ENCODE data around the gene GLRX5.
A peak's percentile ranks its signal among the peaks of the same experiment; 100 is the strongest.

GLRX5 gene

GRCh38 chr14:95534299-95535225, at the start of gene GLRX5:
TSS of gene GLRX5 (plus strand) at chr14:95535050. CDS start at chr14:95535090, 40 bp downstream.
- peak; percentile 100 for DNase-seq (ENCODE audit: extremely low read depth, low read depth)
- no peak for TF ChIP-seq CTCF (IDR thresholded peaks at IDR 0.05; ENCODE audit: low read depth, low read length)

- no peak for TF ChIP-seq CTCF (IDR thresholded peaks at IDR 0.05; ENCODE audit: low read depth, low read length)
- DNase-seq (ENCODE audit: extremely low read depth, low read depth): no peak
These were observed 49.5 kb upstream of the GLRX5 start for GRCh38 chr14:95485222-95485819.

GRCh38 chr14:95486875-95487668, 47.8 kb upstream of the GLRX5 start:
- no peak for DNase-seq (ENCODE audit: extremely low read depth, low read depth)
- TF ChIP-seq CTCF (IDR thresholded peaks at IDR 0.05; ENCODE audit: low read depth, low read length): no peak

- TF ChIP-seq CTCF (IDR thresholded peaks at IDR 0.05; ENCODE audit: low read depth, low read length): no peak
- DNase-seq (ENCODE audit: extremely low read depth, low read depth): no peak
These were observed 47.2 kb upstream of the GLRX5 start for GRCh38 chr14:95487669-95488084.

- no peak for TF ChIP-seq CTCF (IDR thresholded peaks at IDR 0.05; ENCODE audit: low read depth, low read length)
- no peak for DNase-seq (ENCODE audit: extremely low read depth, low read depth)
These were observed 46.3 kb upstream of the GLRX5 start for GRCh38 chr14:95488376-95489213.

- no peak for TF ChIP-seq CTCF (IDR thresholded peaks at IDR 0.05; ENCODE audit: low read depth, low read length)
- no peak for DNase-seq (ENCODE audit: extremely low read depth, low read depth)
These were observed 45.4 kb upstream of the GLRX5 start for GRCh38 chr14:95489214-95490137.
